Activated CD8-positive, alpha-beta memory T cell treated with anti-CD3 and anti-CD28 coated beads, Interleukin-2, amount 10 ng/mL, durations not matched to agents 7 days and 5 days (primary cell): ENCODE measurements around the gene MRPL49. TPM values are rescaled to one million over a fixed set of nuclear protein-coding genes. Genes with fewer than 3 reads are reported as not detected.
"Not testable (repeated sequence)": the region's sequence is repeated elsewhere in the genome, so short reads cannot be mapped to it uniquely, and the experiment has no call there.

Experiments
- ATAC-seq: fragments of 150-1000 bp; cut with Tn5 transposase; one replicate; pipeline ENCODE4 v1.10.0; 2021; ENCODE audit warnings: moderate library complexity
- CTCF ChIA-PET: fragments of 350-600 bp; sonication (Branson Sonifier 250); formaldehyde crosslinking; loops from one replicate; lab custom pipeline; 2021; ENCODE audit warnings: antibody characterized with exemption; lab: Charles Lee
- DNase-seq: peaks from one replicate; pipeline ENCODE4 v3.0.0-alpha.2; 2020
- H3K27ac Mint-ChIP-seq: one replicate; pipeline ENCODE4 v1.8.0; 2021; ENCODE audit warnings: mild to moderate bottlenecking, mixed read lengths
- H3K27me3 Mint-ChIP-seq: one replicate; pipeline ENCODE4 v1.8.0; 2021; ENCODE audit warnings: mixed read lengths
- H3K36me3 Mint-ChIP-seq: one replicate; pipeline ENCODE4 v1.8.0; 2021; ENCODE audit warnings: mild to moderate bottlenecking, mixed read lengths
- H3K4me1 Mint-ChIP-seq: one replicate; pipeline ENCODE4 v1.8.0; 2021; ENCODE audit warnings: mixed read lengths
- H3K4me3 Mint-ChIP-seq: one replicate; pipeline ENCODE4 v1.8.0; 2021; ENCODE audit warnings: mild to moderate bottlenecking, moderate library complexity, mixed read lengths
- H3K9me3 Mint-ChIP-seq: one replicate; pipeline ENCODE4 v1.8.0; 2022; ENCODE audit warnings: low read depth, mixed read lengths
- total RNA-seq, 2 experiments: library from RNA; stranded (reverse); gene quantifications; one replicate each; pipeline ENCODE4 v1.2.3, GENCODE V29; 2021

Gene MRPL49
- total RNA-seq, 2 experiments from 2014 or later, result 42.0 to 61.7 TPM

DNA sequence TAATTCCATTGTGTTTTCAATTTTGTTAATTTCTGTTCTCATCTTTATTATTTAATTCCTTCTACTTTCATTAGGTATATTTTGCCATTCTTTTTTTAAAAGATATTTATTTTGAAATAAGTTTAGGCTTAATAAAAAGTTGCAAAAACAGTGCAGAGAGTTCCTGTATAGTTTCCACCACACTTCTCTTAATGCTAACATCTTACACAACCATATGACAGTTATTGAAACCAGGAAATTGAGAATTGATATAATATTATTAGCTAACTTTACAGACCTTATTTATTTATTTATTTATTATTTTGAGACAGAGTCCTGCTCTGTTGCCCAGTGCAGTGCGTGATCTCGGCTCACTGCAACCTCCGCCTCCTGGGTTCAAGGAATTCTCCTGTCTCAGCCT is 34.1 kb downstream of the MRPL49 start:
- H3K27me3 Mint-ChIP-seq, result peaks cover 17% of the 10 kb centered on the region
- peaks cover 18% of the 10 kb centered on the region for H3K4me1 Mint-ChIP-seq
- DNase-seq (no peak), ATAC-seq (no peak)
- no peaks in the 10 kb centered on the region for H3K9me3 Mint-ChIP-seq
- H3K27ac Mint-ChIP-seq, result no peak overlapping the region
- CTCF ChIA-PET, result interaction anchor here (1.1 kb wide), 1 partner anchor 20 kb away, joined by 3 read pairs; no protein-coding TSS in a partner anchor
- no peak overlapping the region for H3K4me3 Mint-ChIP-seq
- H3K36me3 Mint-ChIP-seq, result no peaks in the 10 kb centered on the region

- Mint-ChIP-seq H3K9me3 (no peaks in the 10 kb centered on the region), H3K36me3 (no peaks in the 10 kb centered on the region), H3K27ac (no peak overlapping the region), H3K4me1 (peaks cover 18% of the 10 kb centered on the region), H3K27me3 (peaks cover 17% of the 10 kb centered on the region), H3K4me3 (no peak overlapping the region)
- ATAC-seq, result no peak
- DNase-seq, result no peak
- CTCF ChIA-PET, result interaction anchor here (1.1 kb wide), 1 partner anchor 21 kb away, joined by 3 read pairs; no protein-coding TSS in a partner anchor
These were observed 34.8 kb downstream of the MRPL49 start for GRCh38 chr11:65156926-65157325.

DNA sequence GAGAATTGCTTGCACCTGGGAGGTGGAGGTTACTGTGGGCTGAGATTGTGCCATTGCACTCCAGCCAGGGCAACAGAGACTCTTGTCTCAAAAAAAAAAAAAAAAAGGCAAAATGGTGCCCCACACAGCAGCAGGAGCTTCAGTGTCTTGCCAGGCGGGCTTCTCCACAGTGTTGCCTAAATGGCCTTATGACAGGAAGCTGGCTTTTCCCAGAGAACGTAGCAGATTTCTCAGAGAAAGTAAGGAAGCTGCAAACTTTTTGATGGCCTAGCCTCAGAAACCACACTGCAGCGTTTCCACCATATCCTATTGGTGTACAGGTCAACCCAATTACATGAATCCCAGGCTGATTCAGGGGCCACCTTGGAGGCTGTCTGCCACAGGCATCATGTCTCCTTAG is 35.2 kb downstream of the MRPL49 start:
- CTCF ChIA-PET, result no interaction called here
- H3K4me3 Mint-ChIP-seq, result no peak overlapping the region
- no peak for ATAC-seq

DNA sequence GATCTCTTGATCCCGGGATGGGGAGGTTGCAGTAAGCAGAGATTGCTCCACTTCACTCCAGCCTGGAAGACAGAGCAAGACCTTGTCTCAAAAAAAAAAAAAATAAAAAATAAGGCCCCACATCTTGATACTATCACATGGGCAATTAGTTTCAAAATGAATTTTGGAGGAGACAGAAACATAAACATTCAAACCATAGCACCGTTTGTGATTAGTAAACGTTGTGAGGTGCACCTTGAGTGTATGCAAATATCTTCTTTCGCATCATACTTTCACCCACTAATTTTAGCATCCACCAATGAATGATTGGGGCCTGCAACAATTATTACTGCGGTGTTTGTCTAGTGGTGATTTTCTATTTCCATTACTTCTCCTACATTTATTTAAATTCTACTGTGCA is 36.9 kb downstream of the MRPL49 start:
- no peak for DNase-seq
- Mint-ChIP-seq H3K27me3 (peaks cover 16% of the 10 kb centered on the region), H3K27ac (no peak overlapping the region), H3K36me3 (no peaks in the 10 kb centered on the region), H3K4me1 (peaks cover 9% of the 10 kb centered on the region), H3K4me3 (no peak overlapping the region), H3K9me3 (no peaks in the 10 kb centered on the region)
- CTCF ChIA-PET, result no interaction called here
- ATAC-seq, result no peak

More for the DNA sequence above, 35.2 kb downstream of the MRPL49 start:
- H3K9me3 Mint-ChIP-seq, result no peaks in the 10 kb centered on the region
- H3K36me3 Mint-ChIP-seq, result no peaks in the 10 kb centered on the region
- no peak overlapping the region for H3K27ac Mint-ChIP-seq
- peaks cover 19% of the 10 kb centered on the region for H3K27me3 Mint-ChIP-seq
- peaks cover 14% of the 10 kb centered on the region for H3K4me1 Mint-ChIP-seq
- no peak for DNase-seq

DNA sequence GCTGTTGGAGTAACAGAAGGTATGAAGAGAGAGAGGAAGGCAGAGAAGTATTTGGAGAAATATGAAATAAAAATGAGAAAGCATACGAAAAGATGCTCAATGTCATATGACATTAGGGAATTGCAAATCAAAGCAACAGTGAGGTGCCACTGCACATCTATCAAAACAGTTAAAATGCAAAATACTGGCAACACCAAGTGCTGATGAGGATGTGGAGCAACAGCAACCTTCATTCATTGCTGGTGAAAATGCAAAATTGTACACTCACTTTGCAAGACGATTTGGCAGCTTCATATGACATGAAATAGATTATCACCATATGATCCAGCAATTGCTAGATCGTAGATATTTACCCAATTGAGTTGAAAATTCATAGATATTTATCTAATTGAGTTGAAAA is 38.5 kb downstream of the MRPL49 start:
- no peak overlapping the region for H3K27ac Mint-ChIP-seq
- H3K9me3 Mint-ChIP-seq, result no peaks in the 10 kb centered on the region
- no peaks in the 10 kb centered on the region for H3K36me3 Mint-ChIP-seq
- H3K4me3 Mint-ChIP-seq, result no peak overlapping the region
- peaks cover 9% of the 10 kb centered on the region for H3K4me1 Mint-ChIP-seq
- H3K27me3 Mint-ChIP-seq, result peaks cover 16% of the 10 kb centered on the region
- ATAC-seq (no peak), DNase-seq (no peak)
- CTCF ChIA-PET, result no interaction called here

DNA sequence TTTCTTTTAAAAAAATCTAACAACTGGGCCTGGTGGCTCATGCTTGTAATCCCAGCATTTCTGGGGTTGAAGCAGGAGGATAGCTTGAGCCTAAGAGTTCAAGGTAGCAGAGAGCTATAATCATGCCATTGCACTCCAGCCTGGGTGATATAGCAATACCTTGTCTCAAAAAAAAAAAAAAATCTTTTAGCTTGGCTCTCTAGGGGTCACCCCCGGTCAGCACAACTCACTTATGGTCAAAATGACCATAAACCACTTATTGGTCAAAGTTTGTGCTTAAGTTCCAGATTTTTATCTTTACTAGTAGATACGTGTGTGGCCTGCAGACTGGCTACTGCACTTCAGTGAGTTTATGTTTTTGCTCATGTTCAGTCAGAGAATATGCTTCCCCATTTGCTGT is 41.6 kb downstream of the MRPL49 start:
- Mint-ChIP-seq H3K4me1 (peaks cover 7% of the 10 kb centered on the region), H3K9me3 (no peaks in the 10 kb centered on the region), H3K36me3 (no peaks in the 10 kb centered on the region), H3K27me3 (peaks cover 13% of the 10 kb centered on the region), H3K4me3 (no peak overlapping the region), H3K27ac (no peak overlapping the region)
- CTCF ChIA-PET, result interaction anchor here (1.4 to 2.5 kb wide), 2 partner anchors 13 to 17 kb away, joined by 3 to 6 read pairs; no protein-coding TSS in a partner anchor
- DNase-seq, result no peak
- ATAC-seq, result no peak

- ATAC-seq (no peak), DNase-seq (no peak)
- Mint-ChIP-seq H3K27ac (no peak overlapping the region), H3K27me3 (peaks cover 2% of the 10 kb centered on the region), H3K4me1 (peaks cover 11% of the 10 kb centered on the region), H3K9me3 (no peaks in the 10 kb centered on the region), H3K4me3 (no peak overlapping the region), H3K36me3 (no peaks in the 10 kb centered on the region)
- CTCF ChIA-PET, result interaction anchor here (0.7 to 1.1 kb wide), 3 partner anchors 14 to 18 kb away, joined by 3 to 4 read pairs (median 4); no protein-coding TSS in a partner anchor
These were observed 43.5 kb downstream of the MRPL49 start for GRCh38 chr11:65165410-65166317.

DNA sequence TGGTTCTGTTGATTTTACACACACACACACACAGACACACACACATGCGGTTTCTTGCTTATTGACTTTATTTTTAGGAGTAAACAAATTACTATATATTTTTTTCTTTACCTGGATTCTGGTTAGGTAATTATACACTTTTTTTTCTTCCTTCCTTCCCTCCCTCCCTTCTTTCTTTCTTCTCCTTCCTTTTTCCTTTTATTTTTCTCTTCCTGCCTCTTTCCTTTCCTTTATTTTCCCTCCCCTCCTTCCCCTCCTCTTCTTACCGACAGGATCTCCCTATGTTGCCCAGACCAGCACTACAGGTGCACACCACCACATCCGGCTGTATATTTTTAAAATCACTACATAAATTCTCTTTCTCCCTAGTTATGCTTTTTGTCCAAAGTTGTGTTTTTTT is 44.8 kb downstream of the MRPL49 start:
- peaks cover 11% of the 10 kb centered on the region for H3K4me1 Mint-ChIP-seq
- H3K4me3 Mint-ChIP-seq, result no peak overlapping the region
- no peaks in the 10 kb centered on the region for H3K9me3 Mint-ChIP-seq
- CTCF ChIA-PET, result no interaction called here
- ATAC-seq (no peak), DNase-seq (no peak)
- H3K27ac Mint-ChIP-seq, result no peak overlapping the region
- no peaks in the 10 kb centered on the region for H3K36me3 Mint-ChIP-seq
- peaks cover 2% of the 10 kb centered on the region for H3K27me3 Mint-ChIP-seq

DNA sequence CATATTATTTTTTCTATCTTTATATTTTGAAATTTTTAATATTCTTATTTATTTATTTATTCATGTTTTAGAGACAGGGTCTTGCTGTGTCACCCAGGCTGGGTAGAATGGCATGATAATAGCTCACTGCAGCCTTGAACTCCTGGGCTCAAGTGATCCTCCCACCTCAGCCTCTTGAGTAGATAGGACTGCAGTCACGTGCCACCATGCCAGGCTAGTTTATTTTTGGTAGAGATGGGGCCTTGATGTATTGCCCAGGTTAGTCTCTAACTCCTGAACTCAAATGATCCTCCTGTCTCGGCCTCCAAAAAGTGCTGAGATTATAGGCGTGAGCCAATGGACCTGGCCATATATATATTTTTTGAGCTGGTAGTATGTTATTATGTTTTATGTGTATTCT is 45.5 kb downstream of the MRPL49 start:
- no peaks in the 10 kb centered on the region for H3K9me3 Mint-ChIP-seq
- no peak overlapping the region for H3K4me3 Mint-ChIP-seq
- CTCF ChIA-PET, result interaction anchor here (0.8 to 1.4 kb wide), 2 partner anchors 58 to 162 kb away, joined by 3 read pairs; no protein-coding TSS in a partner anchor
- H3K27ac Mint-ChIP-seq, result no peak overlapping the region
- H3K27me3 Mint-ChIP-seq, result no peaks in the 10 kb centered on the region
- no peaks in the 10 kb centered on the region for H3K36me3 Mint-ChIP-seq
- peaks cover 11% of the 10 kb centered on the region for H3K4me1 Mint-ChIP-seq
- DNase-seq (no peak), ATAC-seq (no peak)

GRCh38 chr11:65169164-65169641 is 47.1 kb downstream of the MRPL49 start:
- no peaks in the 10 kb centered on the region for H3K36me3 Mint-ChIP-seq
- ATAC-seq (peak; percentile 51), DNase-seq (no peak)
- H3K4me3 Mint-ChIP-seq, result no peak overlapping the region
- H3K9me3 Mint-ChIP-seq, result no peaks in the 10 kb centered on the region
- CTCF ChIA-PET, result interaction anchor here (0.9 to 1.4 kb wide), 3 partner anchors 11 to 161 kb away, joined by 3 to 4 read pairs (median 3); partner anchors contain the start of gene CAPN1
- H3K4me1 Mint-ChIP-seq, result peaks cover 11% of the 10 kb centered on the region
- peak overlapping the region; percentile 75 for H3K27ac Mint-ChIP-seq
- no peaks in the 10 kb centered on the region for H3K27me3 Mint-ChIP-seq

DNA sequence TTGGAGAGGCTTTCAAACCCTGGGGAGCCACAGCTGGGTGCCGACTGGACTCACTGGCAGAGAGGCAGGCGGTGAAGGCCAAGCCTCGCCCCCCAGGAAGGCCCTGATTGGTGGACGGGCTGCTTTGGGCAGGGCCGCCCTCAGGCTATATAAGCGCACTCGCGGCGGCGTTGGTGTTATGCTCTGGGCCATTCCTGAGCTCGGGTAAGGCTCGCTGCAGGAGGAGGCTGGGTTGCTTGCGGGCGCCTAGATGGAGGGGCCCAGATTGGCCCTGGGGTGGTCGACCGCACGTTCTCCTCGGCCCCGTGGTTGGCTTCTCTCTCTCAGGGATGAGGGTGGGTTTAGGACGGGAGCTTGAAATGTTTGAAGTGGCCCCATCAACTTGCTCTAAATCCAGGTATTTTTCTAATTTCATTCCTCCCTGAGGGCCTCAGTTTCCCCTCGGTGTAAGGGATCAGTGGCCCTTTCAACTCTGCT is 48.0 kb downstream of the MRPL49 start, which contains the start of gene SPDYC:
TSS of gene SPDYC (plus strand) at position 176 of the 477 bp plus-strand sequence. CDS start 1,125 bp downstream, outside the sequence.
- Mint-ChIP-seq H3K27ac (peak within 1 kb of the TSS; percentile 75), H3K9me3 (no peaks in the 10 kb centered on the region), H3K4me3 (no peak within 1 kb of the TSS), H3K27me3 (no peaks in the 10 kb centered on the region), H3K36me3 (no peaks in the 10 kb centered on the region), H3K4me1 (peaks cover 11% of the 10 kb centered on the region)
- CTCF ChIA-PET, result no interaction called here
- DNase-seq (no peak), ATAC-seq (no peak)

- no peak overlapping the region for H3K27ac Mint-ChIP-seq
- no peaks in the 10 kb centered on the region for H3K9me3 Mint-ChIP-seq
- DNase-seq (no peak), ATAC-seq (no peak)
- H3K4me1 Mint-ChIP-seq, result peaks cover 11% of the 10 kb centered on the region
- H3K27me3 Mint-ChIP-seq, result no peaks in the 10 kb centered on the region
- no peak overlapping the region for H3K4me3 Mint-ChIP-seq
- CTCF ChIA-PET, result no interaction called here
- H3K36me3 Mint-ChIP-seq, result no peaks in the 10 kb centered on the region
These were observed 50.5 kb downstream of the MRPL49 start for GRCh38 chr11:65172600-65172999.

GRCh38 chr11:65174571-65175010 is 52.5 kb downstream of the MRPL49 start:
- H3K27ac Mint-ChIP-seq, DNase-seq, H3K9me3 Mint-ChIP-seq, CTCF ChIA-PET, ATAC-seq, H3K27me3 Mint-ChIP-seq, H3K4me3 Mint-ChIP-seq, H3K4me1 Mint-ChIP-seq, H3K36me3 Mint-ChIP-seq: not testable (repeated sequence)
